ENCODE results near the gene TFPT. TPM values are rescaled to one million over a fixed set of nuclear protein-coding genes. Genes with fewer than 3 reads are reported as not detected.

The TFPT gene
- total RNA-seq, 1 experiment from 2014 or later: 31.1 TPM

GRCh38 chr19:54138489-54139256 lies 23.2 kb upstream of the TFPT start:
- CTCF ChIA-PET: no interaction called here
- DNase-seq (ENCODE audit: low spot score): no peak
- Histone ChIP-seq H3K4me3 (ENCODE audit: low read depth, low read length, poor library complexity, severe bottlenecking) (peak overlapping the region; percentile 99), H3K36me3 (ENCODE audit: insufficient read depth, low read length, poor library complexity, severe bottlenecking) (peaks cover 37% of the 10 kb centered on the region), H3K9me3 (ENCODE audit: low read depth, low read length, poor library complexity, severe bottlenecking) (no peaks in the 10 kb centered on the region), H3K4me1 (ENCODE audit: insufficient read depth, low read length, poor library complexity, severe bottlenecking) (peaks cover 12% of the 10 kb centered on the region), H3K27ac (ENCODE audit: low read depth, low read length, poor library complexity, severe bottlenecking) (peak overlapping the region; percentile 99), H3K27me3 (replicated peaks; ENCODE audit: insufficient read depth, low read depth, low read length, poor library complexity) (no peaks in the 10 kb centered on the region)
- intact Hi-C loops (cut with micrococcal nuclease; ENCODE audit: unreplicated experiment): no loop called here
- POLR2A ChIA-PET (ENCODE audit: low non-redundant PET): no interaction called here
- BruUV-seq (replicated peaks): no TSS peak
- TF ChIP-seq CTCF (conservative IDR thresholded peaks at IDR 0.05; ENCODE audit: low read depth, low read length) (no peak), EZH2 (IDR thresholded peaks at IDR 0.05; ENCODE audit: borderline replicate concordance, low read depth, low read length, poor library complexity, severe bottlenecking) (no peak)

GRCh38 chr19:54137699-54138488 lies 22.4 kb upstream of the TFPT start, which contains the start of gene CNOT3:
TSS of gene CNOT3 (plus strand) at chr19:54137762. CDS start at chr19:54142979, 5,217 bp downstream.
- TF ChIP-seq CTCF (conservative IDR thresholded peaks at IDR 0.05; ENCODE audit: low read depth, low read length): no peak
- TF ChIP-seq EZH2 (IDR thresholded peaks at IDR 0.05; ENCODE audit: borderline replicate concordance, low read depth, low read length, poor library complexity, severe bottlenecking): no peak
- Histone ChIP-seq H3K27me3 (replicated peaks; ENCODE audit: insufficient read depth, low read depth, low read length, poor library complexity) (no peaks in the 10 kb centered on the region), H3K27ac (ENCODE audit: low read depth, low read length, poor library complexity, severe bottlenecking) (peak within 1 kb of the TSS; percentile 99), H3K36me3 (ENCODE audit: insufficient read depth, low read length, poor library complexity, severe bottlenecking) (peaks cover 29% of the 10 kb centered on the region), H3K9me3 (ENCODE audit: low read depth, low read length, poor library complexity, severe bottlenecking) (no peaks in the 10 kb centered on the region), H3K4me3 (ENCODE audit: low read depth, low read length, poor library complexity, severe bottlenecking) (peak within 1 kb of the TSS; percentile 99), H3K4me1 (ENCODE audit: insufficient read depth, low read length, poor library complexity, severe bottlenecking) (peaks cover 12% of the 10 kb centered on the region)
- BruUV-seq (replicated peaks): no TSS peak
- POLR2A ChIA-PET (ENCODE audit: low non-redundant PET): interaction anchor here (0.6 kb wide), 1 partner anchor 65 kb away, joined by 3 read pairs; no protein-coding TSS in a partner anchor
- CTCF ChIA-PET: interaction anchor here (1.0 kb wide), 1 partner anchor 128 kb away, joined by 3 read pairs; no protein-coding TSS in a partner anchor
- DNase-seq (ENCODE audit: low spot score): no peak
- intact Hi-C loops (cut with micrococcal nuclease; ENCODE audit: unreplicated experiment): no loop called here

GRCh38 chr19:54136864-54137698 lies 21.6 kb upstream of the TFPT start:
- CTCF ChIA-PET: interaction anchor here (1.0 kb wide), 1 partner anchor 129 kb away, joined by 3 read pairs; no protein-coding TSS in a partner anchor
- intact Hi-C loops (cut with micrococcal nuclease; ENCODE audit: unreplicated experiment): no loop called here
- H3K36me3 ChIP-seq (ENCODE audit: insufficient read depth, low read length, poor library complexity, severe bottlenecking): peaks cover 21% of the 10 kb centered on the region

More at GRCh38 chr19:54136864-54137698, 21.6 kb upstream of the TFPT start:
- BruUV-seq (replicated peaks): no TSS peak
- TF ChIP-seq CTCF (conservative IDR thresholded peaks at IDR 0.05; ENCODE audit: low read depth, low read length): no peak
- TF ChIP-seq EZH2 (IDR thresholded peaks at IDR 0.05; ENCODE audit: borderline replicate concordance, low read depth, low read length, poor library complexity, severe bottlenecking): no peak
- H3K27ac ChIP-seq (ENCODE audit: low read depth, low read length, poor library complexity, severe bottlenecking): peak overlapping the region; percentile 99
- POLR2A ChIA-PET (ENCODE audit: low non-redundant PET): interaction anchor here (0.5 to 0.6 kb wide), 4 partner anchors 29 to 68 kb away, joined by 3 to 6 read pairs (median 4); partner anchors contain the start of gene RPS9
- H3K4me1 ChIP-seq (ENCODE audit: insufficient read depth, low read length, poor library complexity, severe bottlenecking): peaks cover 12% of the 10 kb centered on the region
- peak; percentile 100 for DNase-seq (ENCODE audit: low spot score)
- no peaks in the 10 kb centered on the region for H3K9me3 ChIP-seq (ENCODE audit: low read depth, low read length, poor library complexity, severe bottlenecking)
- H3K4me3 ChIP-seq (ENCODE audit: low read depth, low read length, poor library complexity, severe bottlenecking): peak overlapping the region; percentile 99
- no peaks in the 10 kb centered on the region for H3K27me3 ChIP-seq (replicated peaks; ENCODE audit: insufficient read depth, low read depth, low read length, poor library complexity)
